ENCODE data around the gene MYO18B. TPM values are rescaled to one million over a fixed set of nuclear protein-coding genes. Genes with fewer than 3 reads are reported as not detected.

Gene MYO18B
- total and polyA plus RNA-seq, 2 donors (not counting 1 experiment from before 2014, with no cell fraction given), result 0.15 TPM; not detected in 1

DNA sequence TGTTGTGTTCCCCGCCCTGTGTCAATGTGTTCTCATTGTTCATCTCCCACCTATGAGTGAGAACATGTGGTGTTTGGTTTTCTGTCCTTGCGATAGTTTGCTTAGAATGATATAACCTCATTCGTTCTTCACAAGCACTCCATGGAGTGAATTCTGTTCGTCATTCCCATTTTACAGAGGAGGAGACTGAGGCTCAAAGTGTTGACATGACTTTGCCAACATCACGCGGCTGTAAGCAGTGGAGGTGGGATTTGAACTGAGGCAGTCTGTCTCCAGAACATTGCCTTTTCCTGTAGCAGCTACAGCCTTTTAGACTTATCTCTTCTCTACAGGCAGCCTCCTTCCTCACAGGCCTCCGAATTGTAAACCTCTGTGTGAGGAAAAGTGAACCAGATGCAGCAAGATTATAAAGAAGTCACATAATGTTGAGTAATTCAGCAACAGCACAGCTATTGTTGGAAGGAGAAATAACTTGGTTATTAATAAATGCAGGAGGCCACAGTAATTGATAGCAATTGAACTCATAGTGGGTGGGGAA lies 74.6 kb downstream of the MYO18B start:
- CTCF ChIA-PET, result no interaction called here

More for the DNA sequence above, 74.6 kb downstream of the MYO18B start:
- intact Hi-C loops (cut with micrococcal nuclease), result no loop called here
- H3K9me3 ChIP-seq (ENCODE audit: control extremely low read depth in 1 of 3, control insufficient read depth in 2 of 3, insufficient read depth in 1 of 3, low read length in 2 of 3), result peaks cover 0 to 2% (median 0%) of the 10 kb centered on the region in 3 donors
- H3K27ac Mint-ChIP-seq, result no peak overlapping the region
- H3K4me1 ChIP-seq (ENCODE audit: control insufficient read depth in 2 of 2, insufficient read depth in 2 of 2, low read length in 2 of 2), result no peaks in the 10 kb centered on the region
- H3K4me3 Mint-ChIP-seq, result no peak overlapping the region
- no peak overlapping the region for H3K9ac ChIP-seq (ENCODE audit: low read length)
- no peaks in the 10 kb centered on the region for H3K36me3 ChIP-seq (replicated peaks in 1 of 2; ENCODE audit: control extremely low read depth in 1 of 2, control insufficient read depth in 1 of 2, extremely low read depth in 1 of 2, insufficient read depth in 2 of 2, low read length in 1 of 2)
- H3K4me1 Mint-ChIP-seq, result no peaks in the 10 kb centered on the region
- DNase-seq (no peak), ATAC-seq (ENCODE audit: low read depth) (no peak)
- WGBS (ENCODE audit: insufficient coverage), result no CpG with 5 or more reads among the region's 7 CpGs
- peaks cover 0 to 3% (median 0%) of the 10 kb centered on the region in 4 experiments for H3K27me3 ChIP-seq (replicated peaks in 1 of 4; ENCODE audit: control extremely low read depth in 1 of 4, control insufficient read depth in 3 of 4, insufficient read depth in 4 of 4, low read length in 3 of 4)
- no peaks in the 10 kb centered on the region for H3K9me3 Mint-ChIP-seq (ENCODE audit: insufficient read depth)
- no peak for TF ChIP-seq CTCF (IDR thresholded peaks at IDR 0.05)
- TF ChIP-seq EZH2 (IDR thresholded peaks at IDR 0.05; ENCODE audit: borderline replicate concordance, insufficient read depth, low read depth, low read length, poor library complexity, severe bottlenecking), result no peak
- no peak overlapping the region for H3K27ac ChIP-seq (ENCODE audit: low read length in 2 of 2)
- no peak overlapping the region for H2AFZ ChIP-seq (ENCODE audit: insufficient read depth, low read depth, low read length, poor library complexity, severe bottlenecking)
- no peak overlapping the region for H3K4me3 ChIP-seq (ENCODE audit: control extremely low read depth in 1 of 5, extremely low read depth in 1 of 5, insufficient read depth in 1 of 5, low read depth in 2 of 5, low read length in 4 of 5)
- no peaks in the 10 kb centered on the region for H4K20me1 ChIP-seq (ENCODE audit: control insufficient read depth, insufficient read depth, low read length, poor library complexity, severe bottlenecking)
- H3K27me3 Mint-ChIP-seq, result peaks cover 45% of the 10 kb centered on the region
- no peak overlapping the region for H3K4me2 ChIP-seq (replicated peaks; ENCODE audit: low read depth, low read length, poor library complexity, severe bottlenecking)
- POLR2A ChIA-PET, result no interaction called here
- no peaks in the 10 kb centered on the region for H3K79me2 ChIP-seq (ENCODE audit: control insufficient read depth, insufficient read depth, low read length)
